HG03196 (cell line): ENCODE measurements around the gene ZNF778.
"Not testable (repeated sequence)": the region's sequence is repeated elsewhere in the genome, so short reads cannot be mapped to it uniquely, and the experiment has no call there.

Source experiments
- ATAC-seq: cut with Tn5 transposase; IDR thresholded peaks from one replicate; pipeline ENCODE4 v1.9.1; 2021; ENCODE audit not compliant: unreplicated experiment

Gene ZNF778

DNA sequence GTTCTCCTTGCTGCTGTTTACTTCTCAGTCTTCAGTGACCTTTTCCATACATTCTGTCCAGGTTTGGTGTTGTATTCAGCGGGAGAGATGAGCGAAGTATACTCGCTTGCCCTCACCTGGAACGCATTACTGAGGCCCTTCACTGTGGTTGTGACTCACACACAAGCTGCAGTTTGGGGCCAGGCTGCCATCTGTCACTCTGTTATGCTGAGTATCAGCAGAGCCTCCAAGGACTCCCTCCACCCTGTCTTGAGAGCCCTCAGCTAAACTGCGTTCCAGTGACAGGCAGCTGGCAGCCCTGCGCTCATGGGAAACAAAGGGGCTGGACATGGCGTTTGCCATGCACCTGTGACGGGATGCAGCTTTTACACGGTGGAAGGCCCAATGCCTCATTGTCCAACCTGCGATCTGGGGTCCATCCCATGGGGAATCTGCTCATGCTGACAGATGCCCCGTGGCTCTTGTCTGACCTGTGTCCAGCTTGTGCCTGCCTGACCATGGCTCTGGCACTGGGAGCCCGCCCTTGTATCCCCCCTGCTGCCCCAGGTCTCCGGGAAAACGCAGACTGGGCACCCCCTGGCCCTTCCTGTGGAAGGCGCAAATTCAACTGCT lies 6.5 kb upstream of the ZNF778 start:
- no peak for ATAC-seq

- ATAC-seq: no peak
These were observed 977 bp upstream of the ZNF778 start for GRCh38 chr16:89216315-89217137.

DNA sequence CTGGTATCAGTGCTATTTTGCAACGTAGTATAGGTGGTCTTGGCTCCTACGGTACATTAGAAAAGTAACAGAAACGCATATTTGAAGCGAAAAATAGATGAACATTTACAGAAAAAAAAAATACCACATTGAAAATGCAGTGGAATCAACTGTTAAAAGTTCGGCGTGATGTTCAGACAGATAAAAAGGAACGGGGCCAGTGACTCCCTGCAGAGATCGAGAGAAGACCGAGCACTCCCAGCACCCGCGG lies 440 bp upstream of the ZNF778 start:
- no peak for ATAC-seq

- no peak for ATAC-seq
These were observed 1.9 kb downstream of the ZNF778 start for GRCh38 chr16:89219365-89219764.

GRCh38 chr16:89221604-89222003 lies 4.1 kb downstream of the ZNF778 start:
- ATAC-seq: no peak

GRCh38 chr16:89222931-89223330 lies 5.4 kb downstream of the ZNF778 start:
- no peak for ATAC-seq

DNA sequence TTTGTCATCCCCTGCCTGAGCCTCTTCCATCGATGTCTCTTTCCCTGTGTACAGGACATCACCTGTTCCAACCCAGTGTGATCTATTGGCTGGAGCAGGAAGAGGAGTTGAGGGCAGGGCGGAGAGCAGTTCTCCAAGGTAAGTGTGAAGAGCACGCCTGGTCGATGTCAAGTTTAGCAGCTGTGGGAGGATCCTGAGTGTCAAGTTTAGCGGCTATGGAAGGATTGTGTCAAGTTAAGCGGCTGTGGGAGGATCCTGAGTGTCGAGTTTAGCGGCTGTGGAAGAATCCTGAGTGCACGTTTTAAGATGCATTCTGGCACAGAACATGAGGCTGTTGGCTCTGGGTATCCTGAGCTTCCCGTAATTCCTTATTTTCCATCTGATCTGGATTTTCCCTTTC lies 7.2 kb downstream of the ZNF778 start:
- ATAC-seq: no peak

DNA sequence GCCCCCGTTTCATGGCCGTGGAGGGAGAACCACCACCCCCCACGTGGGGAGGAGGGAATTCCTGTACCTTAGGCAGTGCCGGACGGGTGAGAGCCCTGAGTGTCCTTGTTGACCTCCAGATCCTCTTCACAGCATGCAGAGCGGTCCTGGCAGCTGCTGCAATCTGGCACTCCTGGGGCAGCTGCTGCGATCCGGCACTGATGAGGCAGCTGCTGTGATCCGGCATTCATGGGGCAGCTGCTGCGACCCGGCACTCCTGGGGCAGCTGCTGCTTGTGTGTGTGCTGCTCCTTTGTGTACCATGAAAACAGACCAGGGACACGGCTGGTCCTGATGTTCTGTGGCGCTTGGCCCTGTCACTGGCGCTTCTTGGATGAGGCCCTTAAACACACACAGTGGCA lies 12.8 kb downstream of the ZNF778 start:
- no peak for ATAC-seq

DNA sequence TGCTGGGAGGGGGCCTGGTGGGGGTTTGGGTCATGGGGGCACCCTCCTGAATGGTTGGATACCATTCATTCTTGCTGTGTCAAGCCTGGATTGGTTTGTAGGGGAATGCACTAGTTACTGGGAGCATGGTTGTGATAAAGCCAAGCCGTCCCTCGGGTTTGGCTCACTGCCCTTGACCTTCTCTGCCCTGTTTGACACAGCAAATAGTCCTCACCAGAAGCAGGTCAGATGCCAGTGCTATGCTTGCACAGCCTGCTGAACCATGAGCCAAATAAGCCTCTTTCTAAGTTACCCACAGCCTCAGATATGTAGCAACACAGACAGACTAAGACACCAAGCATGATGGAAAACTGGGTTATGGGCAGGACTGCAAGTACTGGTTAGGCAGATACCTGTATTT lies 14.6 kb downstream of the ZNF778 start:
- no peak for ATAC-seq

GRCh38 chr16:89233678-89234490 lies 16.4 kb downstream of the ZNF778 start:
- ATAC-seq: no peak

- ATAC-seq: no peak
These were observed 20.2 kb downstream of the ZNF778 start for GRCh38 chr16:89237733-89238132.

- ATAC-seq: no peak
These were observed 23.9 kb downstream of the ZNF778 start for GRCh38 chr16:89241187-89242007.

DNA sequence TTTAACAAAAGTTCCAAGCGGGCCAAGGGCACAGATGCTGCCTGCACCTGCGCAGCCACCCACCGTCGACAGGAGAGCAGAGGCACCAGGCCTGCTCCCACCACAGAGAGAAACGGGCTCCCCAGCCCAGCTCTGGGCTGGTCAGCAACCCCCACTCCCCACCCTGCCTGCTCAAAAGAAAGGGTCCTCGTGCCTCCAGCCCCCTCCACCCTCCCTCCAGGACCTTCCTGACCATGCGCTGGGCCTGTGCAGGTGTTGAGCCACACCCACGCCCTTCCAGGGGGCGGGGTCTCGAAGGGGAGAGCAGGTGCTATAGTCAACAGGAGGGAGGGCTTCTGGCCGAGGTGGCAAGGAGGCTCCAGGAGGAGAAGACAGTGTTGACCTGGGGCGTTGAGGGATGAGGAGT lies 25.3 kb downstream of the ZNF778 start:
- no peak for ATAC-seq

- no peak for ATAC-seq
These were observed 26.2 kb downstream of the ZNF778 start for GRCh38 chr16:89243664-89244063.

GRCh38 chr16:89244264-89244663 lies 26.8 kb downstream of the ZNF778 start:
- not testable (repeated sequence) for ATAC-seq

GRCh38 chr16:89244754-89245153 lies 27.3 kb downstream of the ZNF778 start:
- no peak for ATAC-seq

DNA sequence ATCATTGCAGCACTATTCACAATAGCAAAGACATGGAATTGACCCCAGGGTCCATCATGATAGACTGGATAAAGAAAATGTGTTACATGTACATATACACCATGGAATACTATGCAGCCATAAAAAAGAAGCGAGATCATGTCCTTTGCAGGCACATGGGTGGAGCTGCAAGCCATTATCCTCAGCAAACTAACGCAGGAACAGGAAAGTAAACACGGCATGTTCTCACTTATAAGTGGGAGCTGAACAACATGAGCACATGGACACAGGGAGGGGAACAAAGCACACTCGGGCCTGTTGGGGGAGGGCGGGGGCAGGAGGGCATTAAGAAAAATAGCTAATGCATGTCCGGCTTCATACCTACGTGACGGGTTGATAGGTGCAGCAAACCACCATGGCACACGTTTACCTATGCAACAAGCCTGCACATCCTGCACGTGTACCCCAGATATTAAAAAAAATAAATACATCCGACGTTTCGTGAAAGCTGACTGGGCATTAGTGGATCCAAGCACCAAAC lies 28.9 kb downstream of the ZNF778 start:
- no peak for ATAC-seq

- ATAC-seq: peak; percentile 59
These were observed 29.6 kb downstream of the ZNF778 start for GRCh38 chr16:89246903-89247733.

GRCh38 chr16:89247734-89248075 lies 30.2 kb downstream of the ZNF778 start:
- ATAC-seq: not testable (repeated sequence)
